GM21619 (cell line): ENCODE results near the gene ST8SIA2.

ENCODE experiments used
- ATAC-seq: cut with Tn5 transposase; IDR thresholded peaks from one replicate; pipeline ENCODE4 v1.9.1; 2021; ENCODE audit not compliant: unreplicated experiment

ST8SIA2 gene

GRCh38 chr15:92393071-92393979 lies at the start of gene ST8SIA2:
Gene ST8SIA2, plus strand, starts transcription at chr15:92393881. Its CDS starts 184 bp downstream, at chr15:92394065.
- ATAC-seq, result no peak

- ATAC-seq, result no peak
Observed at GRCh38 chr15:92343924-92344643, 49.6 kb upstream of the ST8SIA2 start.

- no peak for ATAC-seq
Observed at GRCh38 chr15:92346063-92346462, 47.6 kb upstream of the ST8SIA2 start.

GRCh38 chr15:92355307-92355706 lies 38.4 kb upstream of the ST8SIA2 start:
- ATAC-seq, result no peak

GRCh38 chr15:92361321-92362000 lies 32.2 kb upstream of the ST8SIA2 start:
- ATAC-seq, result no peak

GRCh38 chr15:92362001-92362350 lies 31.7 kb upstream of the ST8SIA2 start:
- no peak for ATAC-seq

GRCh38 chr15:92365084-92365483 lies 28.6 kb upstream of the ST8SIA2 start:
- no peak for ATAC-seq

- no peak for ATAC-seq
Observed at GRCh38 chr15:92365906-92366305, 27.8 kb upstream of the ST8SIA2 start.

- ATAC-seq, result no peak
Observed at GRCh38 chr15:92366381-92366780, 27.3 kb upstream of the ST8SIA2 start.

GRCh38 chr15:92375057-92375456 lies 18.6 kb upstream of the ST8SIA2 start:
- no peak for ATAC-seq

- no peak for ATAC-seq
Observed at GRCh38 chr15:92376109-92376508, 17.6 kb upstream of the ST8SIA2 start.

- no peak for ATAC-seq
Observed at GRCh38 chr15:92377083-92377789, 16.4 kb upstream of the ST8SIA2 start.

- ATAC-seq, result peak; percentile 64
Observed at GRCh38 chr15:92383519-92384324, 10.0 kb upstream of the ST8SIA2 start.

- no peak for ATAC-seq
Observed at GRCh38 chr15:92384381-92384780, 9.3 kb upstream of the ST8SIA2 start.

GRCh38 chr15:92385096-92385495 lies 8.6 kb upstream of the ST8SIA2 start:
- ATAC-seq, result no peak

GRCh38 chr15:92391640-92392039 lies 2.0 kb upstream of the ST8SIA2 start:
- peak; percentile 58 for ATAC-seq

- no peak for ATAC-seq
Observed at GRCh38 chr15:92392462-92392861, 1.2 kb upstream of the ST8SIA2 start.

GRCh38 chr15:92393980-92394308 lies 263 bp downstream of the ST8SIA2 start:
- ATAC-seq, result no peak

GRCh38 chr15:92394309-92395097 lies 822 bp downstream of the ST8SIA2 start:
- ATAC-seq, result no peak
